ENCODE measurements around the gene NRSN2.
"Not testable (repeated sequence)": the region's sequence is repeated elsewhere in the genome, so short reads cannot be mapped to it uniquely, and the experiment has no call there.

Gene NRSN2

GRCh38 chr20:325889-326644, 20.8 kb upstream of the NRSN2 start:
- no peak for DNase-seq

- DNase-seq: no peak
Measured at GRCh38 chr20:326645-327185, 20.2 kb upstream of the NRSN2 start.

GRCh38 chr20:327186-328026, 19.5 kb upstream of the NRSN2 start:
- peak; percentile 93 for DNase-seq

- no peak for DNase-seq
Measured at GRCh38 chr20:328027-328974, 18.6 kb upstream of the NRSN2 start.

- DNase-seq: no peak
Measured at GRCh38 chr20:328975-329695, 17.8 kb upstream of the NRSN2 start.

GRCh38 chr20:329851-330232, 17.1 kb upstream of the NRSN2 start:
- no peak for DNase-seq

GRCh38 chr20:330233-331149, 16.4 kb upstream of the NRSN2 start:
- DNase-seq: peak; percentile 51

GRCh38 chr20:334578-334977, 12.3 kb upstream of the NRSN2 start:
- DNase-seq: no peak

- DNase-seq: not testable (repeated sequence)
Measured at GRCh38 chr20:336040-336439, 10.9 kb upstream of the NRSN2 start.

GRCh38 chr20:341682-342081, 5.2 kb upstream of the NRSN2 start:
- DNase-seq: no peak

- no peak for DNase-seq
Measured at GRCh38 chr20:343107-343506, 3.8 kb upstream of the NRSN2 start.

- no peak for DNase-seq
Measured at GRCh38 chr20:346033-346639, 775 bp upstream of the NRSN2 start.

GRCh38 chr20:347317-347639, 367 bp downstream of the NRSN2 start:
- no peak for DNase-seq

- DNase-seq: peak; percentile 93
Measured at GRCh38 chr20:347640-348484, 951 bp downstream of the NRSN2 start.

GRCh38 chr20:348972-349841, 2.3 kb downstream of the NRSN2 start:
- DNase-seq: no peak

GRCh38 chr20:353166-353565, 6.3 kb downstream of the NRSN2 start:
- no peak for DNase-seq

GRCh38 chr20:354298-354977, 7.5 kb downstream of the NRSN2 start:
- DNase-seq: peak; percentile 77

GRCh38 chr20:356154-356553, 9.2 kb downstream of the NRSN2 start:
- DNase-seq: not testable (repeated sequence)

All from NCI-H1436 (cell line).